Right renal pelvis (tissue), 4 donors: ENCODE results near the gene ERH. TPM values are rescaled to one million over a fixed set of nuclear protein-coding genes. Genes with fewer than 3 reads are reported as not detected.
"Not testable (repeated sequence)": the region's sequence is repeated elsewhere in the genome, so short reads cannot be mapped to it uniquely, and the experiment has no call there.

Experiments used
- DNase-seq, 4 donors: peaks; one replicate each; pipeline ENCODE4 v3.0.0-alpha.2; 2013; ENCODE audit warnings: low read depth in 4 of 4, low spot score in 3 of 4, missing footprints in 1 of 4
- polyA plus RNA-seq, 4 donors: library from polyadenylated mRNA; unstranded; fragments of 120-200 nt; gene quantifications; one replicate each; pipeline ENCODE4 v1.2.1, GENCODE V29; 2013; ENCODE audit not compliant: insufficient read length in 4 of 4

Gene ERH
- polyA plus RNA-seq, 4 donors: 300 to 387 (median 351) TPM

- no peak for DNase-seq
Observed at GRCh38 chr14:69399750-69400149, 1.7 kb upstream of the ERH start.

- no peak for DNase-seq
Observed at GRCh38 chr14:69398818-69399210, 715 bp upstream of the ERH start.

- no peak for DNase-seq
Observed at GRCh38 chr14:69395929-69396328, 2.2 kb downstream of the ERH start.

- no peak for DNase-seq
Observed at GRCh38 chr14:69392481-69392880, 5.6 kb downstream of the ERH start.

GRCh38 chr14:69391400-69391799, 6.7 kb downstream of the ERH start:
- not testable (repeated sequence) for DNase-seq

- no peak for DNase-seq
Observed at GRCh38 chr14:69387311-69387710, 10.8 kb downstream of the ERH start.

GRCh38 chr14:69378274-69378673, 19.8 kb downstream of the ERH start:
- peak in 1 of 4 donors; percentile 8 for DNase-seq

GRCh38 chr14:69376439-69376838, 21.7 kb downstream of the ERH start:
- DNase-seq: no peak

GRCh38 chr14:69375722-69376121, 22.4 kb downstream of the ERH start:
- no peak for DNase-seq

- no peak for DNase-seq
Observed at GRCh38 chr14:69375182-69375581, 22.9 kb downstream of the ERH start.

GRCh38 chr14:69374235-69374634, 23.9 kb downstream of the ERH start:
- no peak for DNase-seq

GRCh38 chr14:69373104-69373503, 25.0 kb downstream of the ERH start:
- no peak for DNase-seq

- DNase-seq: no peak
Observed at GRCh38 chr14:69372146-69372545, 26.0 kb downstream of the ERH start.

- no peak for DNase-seq
Observed at GRCh38 chr14:69370061-69370460, 28.0 kb downstream of the ERH start.

- no peak for DNase-seq
Observed at GRCh38 chr14:69368381-69368780, 29.7 kb downstream of the ERH start.

GRCh38 chr14:69366761-69367160, 31.3 kb downstream of the ERH start:
- DNase-seq: no peak

- no peak for DNase-seq
Observed at GRCh38 chr14:69366069-69366468, 32.0 kb downstream of the ERH start.

- no peak for DNase-seq
Observed at GRCh38 chr14:69364378-69364777, 33.7 kb downstream of the ERH start.

GRCh38 chr14:69363964-69364363, 34.1 kb downstream of the ERH start:
- no peak for DNase-seq

- DNase-seq: no peak
Observed at GRCh38 chr14:69363055-69363454, 35.0 kb downstream of the ERH start.

GRCh38 chr14:69360438-69361108, 37.5 kb downstream of the ERH start:
- DNase-seq: no peak

GRCh38 chr14:69358966-69359365, 39.1 kb downstream of the ERH start:
- no peak for DNase-seq
